GM18505 (cell line): ENCODE results near the gene ZMYND11.

Experiments
- ATAC-seq: cut with Tn5 transposase; IDR thresholded peaks from one replicate; pipeline ENCODE4 v1.9.1; 2021; ENCODE audit not compliant: unreplicated experiment
- POLR2A ChIP-seq: IDR thresholded peaks from 4 replicates; pipeline ENCODE4 v1.6.1; 2011; ENCODE audit warnings: borderline replicate concordance; ENCODE audit not compliant: insufficient read depth, insufficient read length; ENCODE audit errors: extremely low read depth

The ZMYND11 gene

GRCh38 chr10:301536-301935, 166.3 kb downstream of the ZMYND11 start:
- no peak for TF ChIP-seq POLR2A
- ATAC-seq = no peak
